Parathyroid adenoma (tissue), 2 donors: Measurements from ENCODE around the gene GRK1.

ENCODE experiments used
- H2AFZ ChIP-seq: fragments of 300-600 bp; sonication (generic); one replicate; pipeline ENCODE4 v1.7.0; 2017; ENCODE audit warnings: antibody characterized with exemption, mild to moderate bottlenecking
- H3K27ac ChIP-seq: fragments of 300-600 bp; sonication (generic); one replicate; pipeline ENCODE4 v1.7.0; 2017
- H3K27me3 ChIP-seq: fragments of 300-600 bp; sonication (generic); one replicate; pipeline ENCODE4 v1.7.0; 2017; ENCODE audit warnings: low read length; ENCODE audit not compliant: control insufficient read depth, insufficient read depth
- H3K36me3 ChIP-seq: fragments of 300-600 bp; sonication (generic); one replicate; pipeline ENCODE4 v1.7.0; 2017; ENCODE audit warnings: low read length; ENCODE audit not compliant: control insufficient read depth, insufficient read depth
- H3K4me1 ChIP-seq: fragments of 300-600 bp; sonication (generic); one replicate; pipeline ENCODE4 v1.7.0; 2017; ENCODE audit warnings: control low read depth
- H3K4me2 ChIP-seq: fragments of 300-600 bp; sonication (generic); one replicate; pipeline ENCODE4 v1.7.0; 2017; ENCODE audit warnings: low read length
- H3K4me3 ChIP-seq: fragments of 300-600 bp; sonication (generic); one replicate; pipeline ENCODE4 v1.7.0; 2017; ENCODE audit warnings: low read depth, low read length
- H3K79me2 ChIP-seq: fragments of 300-600 bp; sonication (generic); one replicate; pipeline ENCODE4 v1.7.0; 2017; ENCODE audit warnings: control low read depth
- H3K9ac ChIP-seq: fragments of 300-600 bp; sonication (generic); one replicate; pipeline ENCODE4 v1.7.0; 2017; ENCODE audit warnings: mild to moderate bottlenecking
- H3K9me3 ChIP-seq: fragments of 300-600 bp; sonication (generic); one replicate; pipeline ENCODE4 v1.7.0; 2017; ENCODE audit warnings: low read length; ENCODE audit not compliant: control insufficient read depth
- CTCF ChIP-seq: fragments of 300-600 bp; sonication (generic); IDR thresholded peaks from one replicate; pipeline ENCODE4 v1.7.0; 2017; ENCODE audit warnings: antibody characterized with exemption, mild to moderate bottlenecking
- donor health status: primary hyperparathyroidism.

Gene GRK1

DNA sequence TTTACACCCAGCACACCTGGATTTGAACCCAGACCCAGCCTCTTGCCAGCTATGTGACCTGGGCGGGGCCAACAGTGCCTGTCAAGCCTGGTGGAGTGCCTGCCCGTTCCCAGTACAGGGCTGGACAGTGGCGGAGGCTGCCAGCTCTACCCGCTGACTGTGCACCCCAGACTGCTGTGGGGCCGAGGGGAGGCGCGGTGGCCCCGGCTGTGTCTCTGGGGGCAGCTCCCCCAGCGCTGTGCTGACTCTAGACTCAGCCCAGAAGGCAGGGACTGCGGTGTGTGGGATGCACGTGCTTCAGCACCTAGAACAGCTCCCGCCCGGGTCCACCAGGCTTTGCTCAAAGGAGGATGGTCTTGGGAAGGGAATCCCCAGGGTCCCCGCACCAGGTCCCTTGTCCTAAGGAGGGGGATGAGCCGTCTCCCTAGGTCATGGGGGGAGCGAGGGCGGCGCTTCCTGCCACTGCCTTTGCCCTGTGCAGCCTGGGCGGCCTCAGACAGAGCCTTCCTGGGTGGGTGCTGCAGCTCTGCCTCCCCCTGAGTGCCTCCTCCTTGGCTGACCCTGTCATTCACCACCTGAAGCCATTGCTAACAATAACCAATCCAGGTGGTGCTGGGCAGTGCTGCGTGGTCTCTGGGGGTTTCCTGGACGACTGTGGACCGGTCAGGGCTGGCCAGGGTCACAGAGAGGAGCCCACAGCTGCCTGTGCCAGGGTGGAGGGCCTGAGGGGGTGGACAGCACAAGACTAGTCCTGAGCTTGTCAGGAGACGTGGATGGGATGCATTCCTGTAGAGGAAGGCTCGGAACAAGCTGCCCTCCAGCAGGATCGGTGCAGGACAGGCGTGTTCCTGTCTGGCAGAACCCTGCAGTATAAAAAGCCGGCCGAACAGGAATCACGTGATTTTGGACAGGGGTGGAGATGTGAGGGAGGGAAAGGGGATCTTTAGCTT lies 110.6 kb downstream of the GRK1 start:
- no peak overlapping the region for H3K4me3 ChIP-seq
- H3K27ac ChIP-seq = no peak overlapping the region
- no peak overlapping the region for H2AFZ ChIP-seq
- no peak overlapping the region for H3K9ac ChIP-seq
- no peaks in the 10 kb centered on the region for H3K79me2 ChIP-seq
- no peaks in the 10 kb centered on the region for H3K36me3 ChIP-seq
- H3K9me3 ChIP-seq = no peaks in the 10 kb centered on the region
- H3K4me2 ChIP-seq = no peak overlapping the region
- TF ChIP-seq CTCF = no peak
- no peaks in the 10 kb centered on the region for H3K27me3 ChIP-seq
- H3K4me1 ChIP-seq = no peaks in the 10 kb centered on the region

GRCh38 chr13:113781571-113781970 lies 114.6 kb downstream of the GRK1 start:
- H3K4me1 ChIP-seq = no peaks in the 10 kb centered on the region
- H3K9ac ChIP-seq = no peak overlapping the region
- H2AFZ ChIP-seq = no peak overlapping the region
- H3K36me3 ChIP-seq = no peaks in the 10 kb centered on the region
- no peaks in the 10 kb centered on the region for H3K27me3 ChIP-seq
- no peak for TF ChIP-seq CTCF
- no peak overlapping the region for H3K4me3 ChIP-seq
- no peaks in the 10 kb centered on the region for H3K79me2 ChIP-seq
- H3K4me2 ChIP-seq = no peak overlapping the region
- H3K9me3 ChIP-seq = no peaks in the 10 kb centered on the region
- H3K27ac ChIP-seq = no peak overlapping the region

DNA sequence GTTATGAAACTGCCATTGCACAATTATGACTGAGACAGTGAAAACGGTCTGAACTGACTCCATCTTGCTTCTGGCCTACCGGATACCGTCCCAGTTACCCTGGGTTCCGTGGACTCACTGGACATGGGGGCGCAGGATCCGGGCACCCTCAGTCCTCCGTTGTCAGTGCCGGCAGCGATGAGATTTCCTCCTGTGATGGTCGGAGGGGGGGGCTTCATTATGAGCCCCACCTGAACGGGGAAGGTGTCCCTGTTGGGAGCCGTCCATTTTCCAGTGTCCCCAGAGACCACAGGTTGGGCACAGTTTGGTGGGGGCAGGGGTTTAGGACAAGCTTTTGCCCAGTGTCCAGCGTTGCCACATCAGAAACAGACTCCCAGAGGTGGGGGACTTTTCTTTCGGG lies 115.5 kb downstream of the GRK1 start:
- no peaks in the 10 kb centered on the region for H3K27me3 ChIP-seq
- no peak overlapping the region for H2AFZ ChIP-seq

GRCh38 chr13:113783200-113783881 lies 116.3 kb downstream of the GRK1 start:
- Histone ChIP-seq H3K9me3 (no peaks in the 10 kb centered on the region), H3K4me1 (no peaks in the 10 kb centered on the region), H3K27ac (no peak overlapping the region), H3K79me2 (no peaks in the 10 kb centered on the region), H2AFZ (no peak overlapping the region), H3K36me3 (no peaks in the 10 kb centered on the region), H3K4me2 (no peak overlapping the region), H3K9ac (no peak overlapping the region), H3K27me3 (no peaks in the 10 kb centered on the region), H3K4me3 (no peak overlapping the region)
- no peak for TF ChIP-seq CTCF

More for the DNA sequence above, 115.5 kb downstream of the GRK1 start:
- TF ChIP-seq CTCF = no peak
- no peaks in the 10 kb centered on the region for H3K79me2 ChIP-seq
- no peak overlapping the region for H3K9ac ChIP-seq
- H3K4me3 ChIP-seq = no peak overlapping the region
- no peaks in the 10 kb centered on the region for H3K9me3 ChIP-seq
- H3K4me2 ChIP-seq = no peak overlapping the region
- H3K27ac ChIP-seq = no peak overlapping the region
- H3K4me1 ChIP-seq = no peaks in the 10 kb centered on the region
- no peaks in the 10 kb centered on the region for H3K36me3 ChIP-seq
